Stomach smooth muscle (tissue), 2 donors: ENCODE results near the gene APLP1.
A peak's percentile ranks its signal among the peaks of the same experiment; 100 is the strongest.
"Not testable (repeated sequence)": the region's sequence is repeated elsewhere in the genome, so short reads cannot be mapped to it uniquely, and the experiment has no call there.

ENCODE experiments used
- H3K27ac ChIP-seq: one replicate; pipeline ENCODE4 v1.7.0; 2013; ENCODE audit warnings: mild to moderate bottlenecking, low read length, inconsistent platforms
- H3K27me3 ChIP-seq, 2 donors: one replicate each; pipeline ENCODE4 v1.7.0; 2013; ENCODE audit warnings: low read length in 2 of 2; ENCODE audit not compliant: insufficient read depth in 2 of 2, control insufficient read depth in 1 of 2
- H3K36me3 ChIP-seq, 2 donors: one replicate each; pipeline ENCODE4 v1.7.0; 2013; ENCODE audit warnings: low read length in 2 of 2; ENCODE audit not compliant: control insufficient read depth in 2 of 2, insufficient read depth in 2 of 2
- H3K4me1 ChIP-seq: one replicate; pipeline ENCODE4 v1.7.0; 2013; ENCODE audit warnings: low read length; ENCODE audit not compliant: control insufficient read depth, insufficient read depth
- H3K4me3 ChIP-seq, 2 donors: one replicate each; pipeline ENCODE4 v1.7.0; 2013; ENCODE audit warnings: low read length in 2 of 2
- H3K9ac ChIP-seq, 2 donors: one replicate each; pipeline ENCODE4 v1.7.0; 2013; ENCODE audit warnings: low read length in 2 of 2, mild to moderate bottlenecking in 1 of 2
- H3K9me3 ChIP-seq, 2 donors: one replicate each; pipeline ENCODE4 v1.7.0; 2013; ENCODE audit warnings: low read length in 2 of 2; ENCODE audit not compliant: control insufficient read depth in 2 of 2
- donor health status: healthy.
- donor health status: Pancreatic carcinoma.

The APLP1 gene

GRCh38 chr19:35868172-35868822, at the start of gene APLP1:
Gene APLP1, plus strand, starts transcription at chr19:35868574. Its CDS starts 63 bp downstream, at chr19:35868637.
- Histone ChIP-seq H3K36me3 (no peaks in the 10 kb centered on the region), H3K9ac (no peak within 1 kb of the TSS), H3K9me3 (no peaks in the 10 kb centered on the region), H3K27me3 (peaks cover 12 to 34% of the 10 kb centered on the region in 2 donors), H3K27ac (no peak within 1 kb of the TSS), H3K4me3 (peak within 1 kb of the TSS; percentile 24 to 57), H3K4me1 (peaks cover 22% of the 10 kb centered on the region)

- Histone ChIP-seq H3K36me3 (no peaks in the 10 kb centered on the region), H3K27me3 (peaks cover 2 to 10% of the 10 kb centered on the region in 2 donors)
Measured at GRCh38 chr19:35822579-35822978, 45.8 kb upstream of the APLP1 start.

GRCh38 chr19:35824150-35824549, 44.2 kb upstream of the APLP1 start:
- Histone ChIP-seq H3K9me3 (no peaks in the 10 kb centered on the region), H3K4me1 (no peaks in the 10 kb centered on the region), H3K27ac (no peak overlapping the region), H3K27me3 (peaks cover 0 to 9% of the 10 kb centered on the region in 2 donors), H3K36me3 (no peaks in the 10 kb centered on the region), H3K4me3 (no peak overlapping the region), H3K9ac (no peak overlapping the region)

More at GRCh38 chr19:35822579-35822978, 45.8 kb upstream of the APLP1 start:
- no peaks in the 10 kb centered on the region for H3K4me1 ChIP-seq
- no peak overlapping the region for H3K4me3 ChIP-seq
- H3K9me3 ChIP-seq: no peaks in the 10 kb centered on the region
- H3K9ac ChIP-seq: no peak overlapping the region
- H3K27ac ChIP-seq: no peak overlapping the region

GRCh38 chr19:35828692-35829301, 39.6 kb upstream of the APLP1 start:
- Histone ChIP-seq H3K4me3 (no peak overlapping the region), H3K9ac (no peak overlapping the region), H3K27me3 (peaks cover 9 to 14% of the 10 kb centered on the region in 2 donors), H3K36me3 (no peaks in the 10 kb centered on the region), H3K4me1 (no peaks in the 10 kb centered on the region), H3K9me3 (peaks cover 0 to 4% of the 10 kb centered on the region in 2 donors), H3K27ac (no peak overlapping the region)

- Histone ChIP-seq H3K9me3 (peaks cover 0 to 4% of the 10 kb centered on the region in 2 donors), H3K27ac (no peak overlapping the region), H3K36me3 (no peaks in the 10 kb centered on the region), H3K27me3 (peaks cover 9 to 21% of the 10 kb centered on the region in 2 donors), H3K9ac (no peak overlapping the region), H3K4me3 (no peak overlapping the region), H3K4me1 (no peaks in the 10 kb centered on the region)
Measured at GRCh38 chr19:35830986-35831385, 37.4 kb upstream of the APLP1 start.

DNA sequence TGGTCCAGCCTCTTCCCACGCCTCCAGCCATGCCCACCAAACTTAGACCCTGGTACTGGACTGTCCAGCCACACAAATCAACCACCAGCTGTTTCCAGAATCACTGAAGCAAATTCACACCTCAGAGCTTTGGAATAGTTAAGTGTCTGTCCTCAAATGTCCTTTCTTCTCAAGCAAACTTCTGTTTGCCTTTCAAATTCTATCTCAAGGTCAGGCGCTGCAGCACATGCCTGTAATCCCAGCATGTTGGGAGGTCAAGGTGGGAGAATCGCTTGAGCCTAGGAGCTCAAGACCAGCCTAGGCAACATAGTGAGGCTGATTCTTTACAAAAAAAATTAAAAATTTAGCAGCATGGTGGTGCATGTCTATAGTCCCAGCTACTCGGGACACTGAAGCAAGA, 36.3 kb upstream of the APLP1 start:
- no peak overlapping the region for H3K4me3 ChIP-seq
- peaks cover 0 to 4% of the 10 kb centered on the region in 2 donors for H3K9me3 ChIP-seq
- H3K27ac ChIP-seq: no peak overlapping the region
- no peak overlapping the region for H3K9ac ChIP-seq
- H3K27me3 ChIP-seq: peaks cover 7 to 21% of the 10 kb centered on the region in 2 donors
- no peaks in the 10 kb centered on the region for H3K36me3 ChIP-seq
- H3K4me1 ChIP-seq: no peaks in the 10 kb centered on the region

GRCh38 chr19:35833972-35834371, 34.4 kb upstream of the APLP1 start:
- H3K27me3 ChIP-seq: peaks cover 6 to 21% of the 10 kb centered on the region in 2 donors
- H3K9ac ChIP-seq: no peak overlapping the region
- no peaks in the 10 kb centered on the region for H3K4me1 ChIP-seq
- H3K4me3 ChIP-seq: no peak overlapping the region
- no peak overlapping the region for H3K27ac ChIP-seq
- peaks cover 0 to 6% of the 10 kb centered on the region in 2 donors for H3K9me3 ChIP-seq
- H3K36me3 ChIP-seq: no peaks in the 10 kb centered on the region

DNA sequence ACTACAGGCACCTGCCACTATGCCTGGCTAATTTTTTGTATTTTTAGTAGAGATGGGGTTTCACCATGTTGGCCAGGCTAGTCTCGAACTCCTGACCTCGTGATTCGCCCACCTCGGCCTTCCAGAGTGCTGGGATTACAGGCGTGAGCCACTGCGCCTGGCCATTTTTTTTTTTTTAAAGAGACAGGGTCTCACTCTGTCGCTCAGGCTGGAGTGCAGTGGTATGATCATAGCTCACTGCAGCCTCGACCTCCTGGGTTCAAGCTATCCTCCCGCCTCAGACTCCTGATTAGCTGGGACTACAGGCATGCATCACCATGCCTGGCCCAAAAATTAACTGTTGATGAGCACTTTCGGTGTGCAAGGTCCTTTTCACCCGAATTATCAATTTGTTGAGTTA, 32.3 kb upstream of the APLP1 start:
- not testable (repeated sequence) for H3K4me3 ChIP-seq, H3K36me3 ChIP-seq, H3K4me1 ChIP-seq, H3K9me3 ChIP-seq, H3K9ac ChIP-seq, H3K27ac ChIP-seq
- H3K27me3 ChIP-seq: peaks cover 3 to 18% of the 10 kb centered on the region in 2 donors

DNA sequence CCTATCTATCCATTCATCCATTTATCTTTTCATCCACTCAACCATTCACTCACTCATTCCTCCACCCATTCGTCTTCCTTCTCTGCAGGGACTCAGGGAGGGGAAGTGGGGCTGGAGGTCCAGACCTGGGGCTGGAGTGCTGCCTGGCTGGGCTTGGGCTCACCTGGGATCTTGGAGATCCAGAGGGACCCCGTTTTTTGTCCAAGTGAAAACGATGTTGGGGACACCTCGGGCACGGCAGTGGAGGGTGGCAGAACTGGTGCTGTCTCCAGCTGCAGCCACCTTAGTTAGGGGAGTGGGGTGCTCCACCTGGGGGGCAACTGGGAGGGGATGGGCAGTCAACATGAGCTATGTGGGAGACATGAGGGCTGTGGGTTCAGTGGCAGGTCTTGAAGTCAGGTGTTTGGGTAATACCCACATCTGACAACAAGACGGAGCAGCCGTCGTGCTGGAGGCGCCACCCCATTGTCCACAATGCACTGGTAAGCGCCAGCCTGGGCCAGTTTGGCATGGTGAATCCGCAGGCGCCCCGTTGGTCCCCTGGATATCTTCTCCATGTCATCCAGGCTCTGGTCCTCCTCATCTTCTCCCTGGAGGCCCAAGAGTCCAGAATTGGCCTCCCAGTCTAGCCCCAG, 26.3 kb upstream of the APLP1 start:
- Histone ChIP-seq H3K36me3 (no peaks in the 10 kb centered on the region), H3K9me3 (peaks cover 0 to 5% of the 10 kb centered on the region in 2 donors), H3K4me1 (peaks cover 14% of the 10 kb centered on the region), H3K9ac (no peak overlapping the region), H3K27me3 (peaks cover 31 to 34% of the 10 kb centered on the region in 2 donors), H3K4me3 (no peak overlapping the region), H3K27ac (no peak overlapping the region)

- Histone ChIP-seq H3K9ac (no peak overlapping the region), H3K9me3 (peaks cover 0 to 5% of the 10 kb centered on the region in 2 donors), H3K4me3 (no peak overlapping the region), H3K27ac (no peak overlapping the region), H3K4me1 (peaks cover 14% of the 10 kb centered on the region), H3K36me3 (no peaks in the 10 kb centered on the region), H3K27me3 (peaks cover 32 to 34% of the 10 kb centered on the region in 2 donors)
Measured at GRCh38 chr19:35842666-35843272, 25.6 kb upstream of the APLP1 start.
